ENCODE measurements around the gene RAB40A. TPM values are rescaled to one million over a fixed set of nuclear protein-coding genes. Genes with fewer than 3 reads are reported as not detected.

Gene RAB40A
- total and polyA plus RNA-seq, 9 of the 15 experiments (the other 6 are each of a cell fraction or from before 2014, with no cell fraction given): 0.07 to 0.15 (median 0.10) TPM; not detected in 3

- H2AFZ ChIP-seq (ENCODE audit: low read depth, low read length): no peak overlapping the region
- CTCF ChIA-PET (ENCODE audit: low intra/inter-chr PET ratio): no interaction called here
- in situ Hi-C loops (cut with MboI): no loop called here
Observed at GRCh38 chrX:103565197-103565596, 45.9 kb upstream of the RAB40A start.

More at GRCh38 chrX:103565197-103565596, 45.9 kb upstream of the RAB40A start:
- FAIRE-seq: no peak
- no peaks in the 10 kb centered on the region for H4K20me1 ChIP-seq (replicated peaks; ENCODE audit: control insufficient read depth, insufficient read depth, low read length)
- DNase-seq (ENCODE audit: extremely low read depth in 1 of 4, low spot score in 3 of 4): no peak
- no peak overlapping the region for H3K4me2 ChIP-seq (ENCODE audit: insufficient read depth, low read length)
- 3% methylated on average over 4 of the region's 4 CpGs for WGBS (ENCODE audit: insufficient coverage, low coverage, missing lambda C conversion rate)
- no TSS peak for BruUV-seq (replicated peaks)
- TF ChIP-seq SRF (CRISPR knock-in tag; IDR thresholded peaks at IDR 0.05): no peak
- no peak for TF ChIP-seq FOXA1 (IDR thresholded peaks at IDR 0.05; ENCODE audit: borderline replicate concordance)
- TF ChIP-seq FOXO4 (CRISPR knock-in tag; IDR thresholded peaks at IDR 0.05): no peak
- no peak for TF ChIP-seq NFRKB (IDR thresholded peaks at IDR 0.05; ENCODE audit: low read depth)
- no peak for TF ChIP-seq ZNF408 (CRISPR knock-in tag; IDR thresholded peaks at IDR 0.05; ENCODE audit: low read depth)
- TF ChIP-seq THAP7 (CRISPR knock-in tag; IDR thresholded peaks at IDR 0.05): no peak
- TF ChIP-seq MCM7 (IDR thresholded peaks at IDR 0.05): no peak
- TF ChIP-seq ZNF280B (CRISPR knock-in tag; IDR thresholded peaks at IDR 0.05): no peak
- TF ChIP-seq TCF15 (CRISPR knock-in tag; IDR thresholded peaks at IDR 0.05): no peak
- TF ChIP-seq VEZF1 (CRISPR knock-in tag; IDR thresholded peaks at IDR 0.05): no peak
- no peak for TF ChIP-seq MBD2 (IDR thresholded peaks at IDR 0.05; ENCODE audit: borderline replicate concordance, low read depth)
- TF ChIP-seq ESRRA (IDR thresholded peaks at IDR 0.05; ENCODE audit: borderline replicate concordance, low read depth): no peak
- no peak for TF ChIP-seq CCNT2 (IDR thresholded peaks at IDR 0.05; ENCODE audit: borderline replicate concordance, extremely low read depth, insufficient read length, low read depth, low read length)
- H3K9me1 ChIP-seq (ENCODE audit: control insufficient read depth, insufficient read depth, low read length): no peaks in the 10 kb centered on the region
- no peaks in the 10 kb centered on the region for H3K9me3 ChIP-seq (replicated peaks; ENCODE audit: control insufficient read depth, insufficient read depth, low read depth, low read length)
- H3K9ac ChIP-seq (ENCODE audit: insufficient read depth in 1 of 2, low read depth in 2 of 2, low read length in 2 of 2): no peak overlapping the region
- no peak overlapping the region for H3K4me3 ChIP-seq
- no peaks in the 10 kb centered on the region for H3K4me1 ChIP-seq (replicated peaks in 1 of 2; ENCODE audit: control insufficient read depth in 2 of 2, insufficient read depth in 2 of 2, low read length in 2 of 2)
- H3K27me3 ChIP-seq (ENCODE audit: control insufficient read depth in 2 of 2, insufficient read depth in 2 of 2, low read length in 2 of 2): no peaks in the 10 kb centered on the region
- H3K79me2 ChIP-seq (ENCODE audit: control insufficient read depth, insufficient read depth, low read length): no peaks in the 10 kb centered on the region
- ATAC-seq: no peak
- POLR2A ChIA-PET: no interaction called here
- intact Hi-C loops (cut with micrococcal nuclease): no loop called here
- H3K36me3 ChIP-seq (ENCODE audit: control insufficient read depth, insufficient read depth, low read length): no peaks in the 10 kb centered on the region
- no peak overlapping the region for H3K27ac ChIP-seq (ENCODE audit: extremely low read depth, low read depth, low read length)

Data from K562 (cell line).